ENCODE results near the gene HSD11B2. TPM values are rescaled to one million over a fixed set of nuclear protein-coding genes. Genes with fewer than 3 reads are reported as not detected.

HSD11B2 gene
- total RNA-seq, 1 experiment from 2014 or later, result 33.4 TPM

DNA sequence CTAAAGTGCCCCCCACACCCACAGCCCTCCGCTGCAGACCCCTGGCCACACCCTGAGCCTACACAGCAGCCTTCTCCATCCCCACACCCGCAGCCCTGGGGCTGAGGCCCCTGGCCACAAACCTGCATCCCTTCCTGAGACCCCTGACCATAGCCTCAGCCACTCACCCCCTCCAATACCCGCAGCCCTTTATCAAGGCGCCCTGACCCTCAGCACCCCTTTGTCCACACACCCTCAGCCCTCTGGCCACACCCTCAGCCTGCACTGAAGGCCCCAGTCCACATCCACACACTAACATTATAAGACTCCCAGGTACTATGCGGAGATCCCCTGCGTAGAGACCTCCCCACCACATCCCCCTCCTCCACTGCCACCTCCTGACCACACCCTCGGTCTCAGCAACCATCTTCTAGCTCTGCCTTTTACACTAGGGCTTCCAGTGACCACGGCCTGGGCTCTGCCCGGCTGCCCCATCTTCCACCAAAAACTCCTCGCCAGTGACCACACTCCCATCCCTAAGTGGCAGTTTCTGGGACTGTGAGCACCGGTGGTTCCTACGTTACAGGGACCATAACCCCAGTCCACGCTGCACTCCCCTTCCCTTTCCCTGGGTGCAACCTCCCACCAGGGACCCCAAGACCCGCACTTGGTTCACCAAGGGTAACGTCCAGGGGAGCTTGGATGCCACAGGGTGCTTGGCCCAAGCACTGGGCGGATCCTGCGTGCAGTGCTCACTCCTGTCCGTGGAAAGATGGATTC is 38.4 kb upstream of the HSD11B2 start:
- peaks cover 55% of the 10 kb centered on the region for H3K27me3 Mint-ChIP-seq (ENCODE audit: low read depth)
- POLR2A ChIA-PET, result interaction anchor here (0.6 to 0.9 kb wide), 2 partner anchors 10 to 53 kb away, joined by 3 read pairs; no protein-coding TSS in a partner anchor

DNA sequence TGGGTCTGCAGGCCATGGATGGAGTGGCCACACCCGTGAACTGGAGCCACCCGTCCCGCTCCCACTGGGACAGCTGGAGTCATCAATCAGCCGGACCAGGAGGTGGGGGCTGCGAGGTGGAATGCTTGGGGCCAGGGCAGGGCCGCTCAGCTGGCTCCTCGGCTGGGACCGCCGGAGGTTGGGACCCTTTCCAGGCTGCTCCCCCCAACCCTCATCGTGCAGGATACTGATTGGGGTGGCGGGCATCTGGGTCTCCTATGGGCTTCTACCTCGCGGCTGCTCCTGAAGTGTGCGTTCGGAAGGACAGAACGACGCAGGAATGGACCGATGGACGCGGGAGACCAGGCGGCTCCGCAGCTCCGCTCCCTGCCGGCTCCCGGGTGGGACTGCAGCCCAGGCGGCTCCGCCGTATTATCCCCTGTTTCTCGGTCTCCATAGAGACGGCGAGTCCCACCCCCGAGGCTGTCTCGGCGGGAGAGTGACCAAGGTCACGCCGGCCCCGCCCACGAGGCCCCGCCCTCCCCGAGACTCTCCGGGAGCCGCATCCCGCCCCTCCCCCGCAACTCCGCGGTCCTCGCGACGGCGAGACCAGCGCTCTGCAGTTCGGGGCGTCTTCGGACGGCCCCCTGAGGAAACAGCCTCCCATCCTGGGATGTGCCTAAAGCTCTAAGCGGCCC is 37.7 kb upstream of the HSD11B2 start, which contains the start of gene TPPP3:
TSS of gene TPPP3 (minus strand) at position 388 of the 677 bp plus-strand sequence. CDS start 2,387 bp downstream, outside the sequence.
- peaks cover 20% of the 10 kb centered on the region for H3K4me1 Mint-ChIP-seq
- peak within 1 kb of the TSS; percentile 66 for H3K4me3 Mint-ChIP-seq
- TF ChIP-seq MXD4 (CRISPR knock-in tag; IDR thresholded peaks at IDR 0.05; ENCODE audit: borderline replicate concordance) (no peak), RELA (CRISPR knock-in tag; IDR thresholded peaks at IDR 0.05; ENCODE audit: borderline replicate concordance) (no peak)
- TF ChIP-seq, protein P1, sequence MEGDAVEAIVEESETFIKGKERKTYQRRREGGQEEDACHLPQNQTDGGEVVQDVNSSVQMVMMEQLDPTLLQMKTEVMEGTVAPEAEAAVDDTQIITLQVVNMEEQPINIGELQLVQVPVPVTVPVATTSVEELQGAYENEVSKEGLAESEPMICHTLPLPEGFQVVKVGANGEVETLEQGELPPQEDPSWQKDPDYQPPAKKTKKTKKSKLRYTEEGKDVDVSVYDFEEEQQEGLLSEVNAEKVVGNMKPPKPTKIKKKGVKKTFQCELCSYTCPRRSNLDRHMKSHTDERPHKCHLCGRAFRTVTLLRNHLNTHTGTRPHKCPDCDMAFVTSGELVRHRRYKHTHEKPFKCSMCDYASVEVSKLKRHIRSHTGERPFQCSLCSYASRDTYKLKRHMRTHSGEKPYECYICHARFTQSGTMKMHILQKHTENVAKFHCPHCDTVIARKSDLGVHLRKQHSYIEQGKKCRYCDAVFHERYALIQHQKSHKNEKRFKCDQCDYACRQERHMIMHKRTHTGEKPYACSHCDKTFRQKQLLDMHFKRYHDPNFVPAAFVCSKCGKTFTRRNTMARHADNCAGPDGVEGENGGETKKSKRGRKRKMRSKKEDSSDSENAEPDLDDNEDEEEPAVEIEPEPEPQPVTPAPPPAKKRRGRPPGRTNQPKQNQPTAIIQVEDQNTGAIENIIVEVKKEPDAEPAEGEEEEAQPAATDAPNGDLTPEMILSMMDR (IDR thresholded peaks at IDR 0.05), result peak; percentile 25; the same call in 1 of the 2 replicates
- DNase-seq (ENCODE audit: low spot score), result peak; percentile 90
- H3K27me3 Mint-ChIP-seq (ENCODE audit: low read depth), result peaks cover 56% of the 10 kb centered on the region
- no peaks in the 10 kb centered on the region for H3K36me3 Mint-ChIP-seq
- POLR2A ChIA-PET, result interaction anchor here (0.6 to 1.5 kb wide), 5 partner anchors 9 to 66 kb away, joined by 3 to 4 read pairs (median 3); partner anchors contain the start of gene LRRC36
- H3K9me3 Mint-ChIP-seq, result no peaks in the 10 kb centered on the region
- no peak within 1 kb of the TSS for H3K27ac Mint-ChIP-seq
- CTCF ChIA-PET, result interaction anchor here (0.6 to 6.8 kb wide), 37 partner anchors 10 to 563 kb away, joined by 3 to 65 read pairs (median 6); partner anchors contain the start of genes ATP6V0D1, CES3, HSD11B2 and KCTD19
- peak; percentile 56 for ATAC-seq

More for the DNA sequence above, 38.4 kb upstream of the HSD11B2 start:
- Mint-ChIP-seq H3K27ac (no peak overlapping the region), H3K9me3 (no peaks in the 10 kb centered on the region), H3K4me3 (peak overlapping the region; percentile 25; the same call in 1 of the 2 replicates), H3K36me3 (no peaks in the 10 kb centered on the region), H3K4me1 (peaks cover 24% of the 10 kb centered on the region)
- CTCF ChIA-PET, result interaction anchor here (0.6 to 6.8 kb wide), 29 partner anchors 9 to 562 kb away, joined by 3 to 65 read pairs (median 8); partner anchors contain the start of genes ATP6V0D1, CES3, HSD11B2 and KCTD19
- no peak for TF ChIP-seq ZBTB21 (CRISPR knock-in tag; IDR thresholded peaks at IDR 0.05; ENCODE audit: borderline replicate concordance)
- TF ChIP-seq, protein P2, sequence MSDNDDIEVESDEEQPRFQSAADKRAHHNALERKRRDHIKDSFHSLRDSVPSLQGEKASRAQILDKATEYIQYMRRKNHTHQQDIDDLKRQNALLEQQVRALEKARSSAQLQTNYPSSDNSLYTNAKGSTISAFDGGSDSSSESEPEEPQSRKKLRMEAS (CRISPR knock-in tag; IDR thresholded peaks at IDR 0.05), result no peak
- TF ChIP-seq JAZF1 (CRISPR knock-in tag; IDR thresholded peaks at IDR 0.05), result no peak
- TF ChIP-seq, protein P3, sequence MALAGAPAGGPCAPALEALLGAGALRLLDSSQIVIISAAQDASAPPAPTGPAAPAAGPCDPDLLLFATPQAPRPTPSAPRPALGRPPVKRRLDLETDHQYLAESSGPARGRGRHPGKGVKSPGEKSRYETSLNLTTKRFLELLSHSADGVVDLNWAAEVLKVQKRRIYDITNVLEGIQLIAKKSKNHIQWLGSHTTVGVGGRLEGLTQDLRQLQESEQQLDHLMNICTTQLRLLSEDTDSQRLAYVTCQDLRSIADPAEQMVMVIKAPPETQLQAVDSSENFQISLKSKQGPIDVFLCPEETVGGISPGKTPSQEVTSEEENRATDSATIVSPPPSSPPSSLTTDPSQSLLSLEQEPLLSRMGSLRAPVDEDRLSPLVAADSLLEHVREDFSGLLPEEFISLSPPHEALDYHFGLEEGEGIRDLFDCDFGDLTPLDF (CRISPR knock-in tag; IDR thresholded peaks at IDR 0.05), result no peak
- TF ChIP-seq CBFB (CRISPR knock-in tag; IDR thresholded peaks at IDR 0.05; ENCODE audit: low read depth), result no peak
- no peak for TF ChIP-seq FOXK1 (CRISPR knock-in tag; IDR thresholded peaks at IDR 0.05)
- ATAC-seq (no peak), DNase-seq (ENCODE audit: low spot score) (no peak)

DNA sequence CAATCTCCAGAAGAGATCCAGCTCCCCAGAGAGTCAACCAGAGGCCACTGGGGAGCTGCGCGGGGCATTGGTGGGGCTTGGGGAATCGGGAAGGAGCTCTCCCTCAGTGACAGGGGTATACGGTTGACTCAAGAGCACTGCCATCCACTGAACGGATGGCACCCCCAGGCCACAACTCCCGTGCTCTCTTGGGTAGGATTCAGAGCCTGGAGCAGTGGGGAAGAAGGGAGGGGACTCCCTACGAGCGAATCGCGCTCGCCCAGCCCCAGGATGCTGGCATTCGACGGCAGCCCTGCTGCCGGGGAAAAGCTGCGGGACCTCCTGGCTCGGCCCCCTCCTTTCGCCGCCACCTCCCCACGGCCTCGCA is 37.1 kb upstream of the HSD11B2 start:
- Mint-ChIP-seq H3K27me3 (ENCODE audit: low read depth) (peaks cover 60% of the 10 kb centered on the region), H3K9me3 (no peaks in the 10 kb centered on the region), H3K4me1 (peaks cover 19% of the 10 kb centered on the region), H3K36me3 (no peaks in the 10 kb centered on the region), H3K4me3 (peak overlapping the region; percentile 66), H3K27ac (no peak overlapping the region)
- TF ChIP-seq, protein P4, sequence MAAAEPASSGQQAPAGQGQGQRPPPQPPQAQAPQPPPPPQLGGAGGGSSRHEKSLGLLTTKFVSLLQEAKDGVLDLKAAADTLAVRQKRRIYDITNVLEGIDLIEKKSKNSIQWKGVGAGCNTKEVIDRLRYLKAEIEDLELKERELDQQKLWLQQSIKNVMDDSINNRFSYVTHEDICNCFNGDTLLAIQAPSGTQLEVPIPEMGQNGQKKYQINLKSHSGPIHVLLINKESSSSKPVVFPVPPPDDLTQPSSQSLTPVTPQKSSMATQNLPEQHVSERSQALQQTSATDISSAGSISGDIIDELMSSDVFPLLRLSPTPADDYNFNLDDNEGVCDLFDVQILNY (CRISPR knock-in tag; IDR thresholded peaks at IDR 0.05), result no peak
- TF ChIP-seq, protein P5, sequence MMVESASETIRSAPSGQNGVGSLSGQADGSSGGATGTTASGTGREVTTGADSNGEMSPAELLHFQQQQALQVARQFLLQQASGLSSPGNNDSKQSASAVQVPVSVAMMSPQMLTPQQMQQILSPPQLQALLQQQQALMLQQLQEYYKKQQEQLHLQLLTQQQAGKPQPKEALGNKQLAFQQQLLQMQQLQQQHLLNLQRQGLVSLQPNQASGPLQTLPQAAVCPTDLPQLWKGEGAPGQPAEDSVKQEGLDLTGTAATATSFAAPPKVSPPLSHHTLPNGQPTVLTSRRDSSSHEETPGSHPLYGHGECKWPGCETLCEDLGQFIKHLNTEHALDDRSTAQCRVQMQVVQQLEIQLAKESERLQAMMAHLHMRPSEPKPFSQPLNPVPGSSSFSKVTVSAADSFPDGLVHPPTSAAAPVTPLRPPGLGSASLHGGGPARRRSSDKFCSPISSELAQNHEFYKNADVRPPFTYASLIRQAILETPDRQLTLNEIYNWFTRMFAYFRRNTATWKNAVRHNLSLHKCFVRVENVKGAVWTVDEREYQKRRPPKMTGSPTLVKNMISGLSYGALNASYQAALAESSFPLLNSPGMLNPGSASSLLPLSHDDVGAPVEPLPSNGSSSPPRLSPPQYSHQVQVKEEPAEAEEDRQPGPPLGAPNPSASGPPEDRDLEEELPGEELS (CRISPR knock-in tag; IDR thresholded peaks at IDR 0.05), result no peak
- TF ChIP-seq, protein P3 (CRISPR knock-in tag; IDR thresholded peaks at IDR 0.05), result no peak
- TF ChIP-seq, protein P6, sequence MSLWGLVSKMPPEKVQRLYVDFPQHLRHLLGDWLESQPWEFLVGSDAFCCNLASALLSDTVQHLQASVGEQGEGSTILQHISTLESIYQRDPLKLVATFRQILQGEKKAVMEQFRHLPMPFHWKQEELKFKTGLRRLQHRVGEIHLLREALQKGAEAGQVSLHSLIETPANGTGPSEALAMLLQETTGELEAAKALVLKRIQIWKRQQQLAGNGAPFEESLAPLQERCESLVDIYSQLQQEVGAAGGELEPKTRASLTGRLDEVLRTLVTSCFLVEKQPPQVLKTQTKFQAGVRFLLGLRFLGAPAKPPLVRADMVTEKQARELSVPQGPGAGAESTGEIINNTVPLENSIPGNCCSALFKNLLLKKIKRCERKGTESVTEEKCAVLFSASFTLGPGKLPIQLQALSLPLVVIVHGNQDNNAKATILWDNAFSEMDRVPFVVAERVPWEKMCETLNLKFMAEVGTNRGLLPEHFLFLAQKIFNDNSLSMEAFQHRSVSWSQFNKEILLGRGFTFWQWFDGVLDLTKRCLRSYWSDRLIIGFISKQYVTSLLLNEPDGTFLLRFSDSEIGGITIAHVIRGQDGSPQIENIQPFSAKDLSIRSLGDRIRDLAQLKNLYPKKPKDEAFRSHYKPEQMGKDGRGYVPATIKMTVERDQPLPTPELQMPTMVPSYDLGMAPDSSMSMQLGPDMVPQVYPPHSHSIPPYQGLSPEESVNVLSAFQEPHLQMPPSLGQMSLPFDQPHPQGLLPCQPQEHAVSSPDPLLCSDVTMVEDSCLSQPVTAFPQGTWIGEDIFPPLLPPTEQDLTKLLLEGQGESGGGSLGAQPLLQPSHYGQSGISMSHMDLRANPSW (CRISPR knock-in tag; conservative IDR thresholded peaks at IDR 0.05; ENCODE audit: low read depth), result no peak
- no peak for TF ChIP-seq KAT7 (CRISPR knock-in tag; IDR thresholded peaks at IDR 0.05; ENCODE audit: borderline replicate concordance)
- CTCF ChIA-PET, result interaction anchor here (0.9 to 6.8 kb wide), 35 partner anchors 11 to 563 kb away, joined by 3 to 65 read pairs (median 6); partner anchors contain the start of genes ATP6V0D1, CES3, HSD11B2 and KCTD19
- peak; percentile 3 for ATAC-seq
- no peak for DNase-seq (ENCODE audit: low spot score)
- POLR2A ChIA-PET, result interaction anchor here (0.9 to 1.5 kb wide), 4 partner anchors 9 to 66 kb away, joined by 3 to 4 read pairs (median 3); partner anchors contain the start of gene LRRC36
